Kidney epithelial cell (primary cell): ENCODE results near the gene ADCY3. TPM values are rescaled to one million over a fixed set of nuclear protein-coding genes. Genes with fewer than 3 reads are reported as not detected.

Experiments used
- DNase-seq: peaks from one replicate; pipeline ENCODE4 v3.0.0-alpha.2; 2010; ENCODE audit warnings: low read depth
- H3K27me3 ChIP-seq: 2 replicates; pipeline ENCODE4 v1.6.0; 2011; ENCODE audit warnings: low read length; ENCODE audit not compliant: control insufficient read depth, insufficient read depth
- H3K36me3 ChIP-seq: 2 replicates; pipeline ENCODE4 v1.5.1; 2011; ENCODE audit warnings: low read length; ENCODE audit not compliant: control insufficient read depth, insufficient read depth
- H3K4me3 ChIP-seq: 2 replicates; pipeline ENCODE4 v1.5.1; 2011; ENCODE audit warnings: low read depth, mild to moderate bottlenecking, control low read depth, low read length
- total RNA-seq: library from RNA; depleted of rRNA; stranded (reverse); fragments of >200 nt; gene quantifications from 2 replicates; pipeline ENCODE4 v1.2.3, GENCODE V29; 2015
- TF ChIP-seq, protein P1 (sequence below): IDR thresholded peaks from 2 replicates; pipeline ENCODE4 v1.5.1; 2011; ENCODE audit warnings: mild to moderate bottlenecking, moderate library complexity, low read length, control low read depth, inconsistent platforms; ENCODE audit not compliant: insufficient read depth, poor library complexity, severe bottlenecking

ADCY3 gene
- total RNA-seq, 1 donor from 2014 or later, result 24.5 TPM

GRCh38 chr2:24826773-24827145 lies 93.3 kb downstream of the ADCY3 start:
- DNase-seq, result no peak
- Histone ChIP-seq H3K27me3 (no peaks in the 10 kb centered on the region), H3K36me3 (no peaks in the 10 kb centered on the region), H3K4me3 (no peak overlapping the region)
- TF ChIP-seq, protein P1, sequence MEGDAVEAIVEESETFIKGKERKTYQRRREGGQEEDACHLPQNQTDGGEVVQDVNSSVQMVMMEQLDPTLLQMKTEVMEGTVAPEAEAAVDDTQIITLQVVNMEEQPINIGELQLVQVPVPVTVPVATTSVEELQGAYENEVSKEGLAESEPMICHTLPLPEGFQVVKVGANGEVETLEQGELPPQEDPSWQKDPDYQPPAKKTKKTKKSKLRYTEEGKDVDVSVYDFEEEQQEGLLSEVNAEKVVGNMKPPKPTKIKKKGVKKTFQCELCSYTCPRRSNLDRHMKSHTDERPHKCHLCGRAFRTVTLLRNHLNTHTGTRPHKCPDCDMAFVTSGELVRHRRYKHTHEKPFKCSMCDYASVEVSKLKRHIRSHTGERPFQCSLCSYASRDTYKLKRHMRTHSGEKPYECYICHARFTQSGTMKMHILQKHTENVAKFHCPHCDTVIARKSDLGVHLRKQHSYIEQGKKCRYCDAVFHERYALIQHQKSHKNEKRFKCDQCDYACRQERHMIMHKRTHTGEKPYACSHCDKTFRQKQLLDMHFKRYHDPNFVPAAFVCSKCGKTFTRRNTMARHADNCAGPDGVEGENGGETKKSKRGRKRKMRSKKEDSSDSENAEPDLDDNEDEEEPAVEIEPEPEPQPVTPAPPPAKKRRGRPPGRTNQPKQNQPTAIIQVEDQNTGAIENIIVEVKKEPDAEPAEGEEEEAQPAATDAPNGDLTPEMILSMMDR, result no peak

DNA sequence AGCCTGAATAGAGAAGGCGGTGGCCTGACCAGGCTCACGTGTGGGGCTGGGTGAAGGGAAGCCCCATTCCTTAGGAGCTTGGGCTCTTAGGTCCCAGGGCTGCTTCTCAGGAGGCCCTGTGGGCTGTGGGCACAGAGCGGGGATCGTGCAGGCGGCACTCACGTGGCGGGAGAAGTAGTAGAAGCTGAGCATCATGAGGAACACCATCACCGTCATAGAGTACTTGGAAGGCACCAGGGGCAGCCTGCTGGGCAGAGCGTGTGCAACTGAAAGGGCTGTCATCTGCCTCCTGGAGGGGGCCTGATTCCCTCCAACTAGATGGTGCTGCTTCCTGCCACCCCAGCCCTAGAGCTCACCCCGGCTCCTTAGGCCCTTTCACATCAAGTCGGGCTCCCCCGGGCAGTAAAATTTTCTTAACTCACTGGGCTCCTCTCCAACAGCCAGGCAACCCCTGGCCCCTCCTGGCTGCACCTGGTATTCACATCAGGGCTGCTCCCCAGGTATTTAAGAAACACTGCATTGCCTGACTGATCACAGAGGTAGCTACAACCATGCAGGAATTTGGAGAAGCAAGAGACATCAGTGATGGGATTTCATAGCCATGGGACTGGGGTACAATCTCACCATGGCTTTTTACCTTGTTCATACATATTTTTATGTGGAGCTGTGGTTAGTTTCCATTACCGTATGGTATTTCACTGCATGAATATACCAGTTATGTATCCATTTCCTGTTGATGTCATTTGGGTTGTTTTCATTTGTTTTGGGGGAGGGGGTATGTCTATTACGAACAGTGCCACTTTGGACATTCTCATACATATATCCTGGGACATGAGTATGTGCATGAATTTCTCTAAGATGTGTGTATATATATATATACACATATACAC lies 93.9 kb downstream of the ADCY3 start:
- no peak for DNase-seq
- no peaks in the 10 kb centered on the region for H3K36me3 ChIP-seq
- H3K27me3 ChIP-seq, result no peaks in the 10 kb centered on the region
- TF ChIP-seq, protein P1, result no peak
- no peak overlapping the region for H3K4me3 ChIP-seq

GRCh38 chr2:24824966-24825882 lies 94.8 kb downstream of the ADCY3 start:
- TF ChIP-seq, protein P1, result peak; percentile 64
- no peak overlapping the region for H3K4me3 ChIP-seq
- H3K27me3 ChIP-seq, result no peaks in the 10 kb centered on the region
- no peak for DNase-seq
- no peaks in the 10 kb centered on the region for H3K36me3 ChIP-seq

GRCh38 chr2:24824071-24824588 lies 95.9 kb downstream of the ADCY3 start:
- TF ChIP-seq, protein P1, result no peak
- Histone ChIP-seq H3K4me3 (no peak overlapping the region), H3K27me3 (no peaks in the 10 kb centered on the region), H3K36me3 (no peaks in the 10 kb centered on the region)
- no peak for DNase-seq

DNA sequence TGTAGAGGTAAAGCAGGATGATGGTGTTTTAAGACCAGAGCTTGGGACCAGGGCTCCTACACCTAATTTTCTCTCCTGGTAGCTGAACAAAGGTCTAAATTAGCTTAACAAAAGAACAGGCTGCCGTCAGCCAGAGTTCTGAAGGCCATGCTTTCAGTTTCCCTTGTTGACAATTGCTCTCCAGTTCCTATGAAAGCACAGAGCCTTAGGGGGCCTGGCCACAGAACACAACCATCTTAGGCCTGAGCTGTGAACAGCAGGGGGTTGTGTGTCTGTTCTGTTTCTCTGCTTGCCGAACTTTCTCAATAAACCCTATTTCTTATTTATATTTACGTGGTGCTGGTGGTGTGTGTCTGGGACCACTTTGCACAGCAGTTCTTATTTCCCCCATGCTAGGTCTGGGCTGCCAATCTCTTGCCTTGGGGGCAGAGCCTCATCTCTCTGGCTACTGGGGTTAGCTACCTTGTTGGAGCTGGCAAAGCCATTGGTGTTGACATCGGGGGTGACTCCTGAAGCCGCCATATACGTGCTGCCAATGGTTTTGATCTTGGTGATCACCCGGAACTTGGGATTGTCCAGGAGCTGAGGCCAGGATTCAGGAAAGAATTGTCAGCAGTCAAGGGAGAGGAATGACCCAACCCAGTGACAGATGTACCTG lies 97.9 kb downstream of the ADCY3 start:
- TF ChIP-seq, protein P1, result no peak
- H3K27me3 ChIP-seq, result no peaks in the 10 kb centered on the region
- no peak for DNase-seq
- H3K36me3 ChIP-seq, result no peaks in the 10 kb centered on the region
- H3K4me3 ChIP-seq, result no peak overlapping the region
